ENCODE data around the gene MAP2.

Gene MAP2

DNA sequence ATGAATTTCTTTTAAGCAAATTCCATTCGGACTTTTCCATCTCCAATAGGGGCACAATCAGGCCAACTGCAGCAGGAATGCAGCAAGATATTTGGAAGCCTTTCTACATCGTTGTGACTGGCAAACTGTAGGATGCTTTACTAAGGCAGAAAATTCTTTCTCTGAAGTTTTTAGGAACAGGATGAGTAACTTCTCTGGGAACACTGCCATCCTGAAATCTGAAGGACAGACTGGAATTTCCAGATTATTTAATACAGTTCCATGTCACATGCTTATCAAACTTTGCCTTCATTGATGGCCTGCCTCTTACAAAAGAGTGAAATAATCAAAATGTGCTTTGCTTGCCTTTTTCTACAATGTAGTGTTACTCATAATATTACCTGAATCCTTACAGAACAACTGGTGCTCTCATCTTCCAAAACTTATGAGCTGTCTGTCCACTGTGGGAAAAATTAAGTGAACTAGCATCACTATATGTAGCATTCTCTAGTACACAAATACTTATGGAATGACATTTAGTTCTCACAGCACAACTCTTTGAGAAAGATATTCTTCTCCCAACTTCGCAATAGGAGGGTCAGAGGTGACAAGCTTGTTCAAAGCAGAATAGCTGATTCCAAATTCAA lies 32.0 kb upstream of the MAP2 start:
- Histone ChIP-seq H3K4me3 (ENCODE audit: low read depth, low read length) (no peak overlapping the region), H3K36me3 (no peaks in the 10 kb centered on the region), H3K27me3 (ENCODE audit: insufficient read depth, low read depth, severe bottlenecking) (no peaks in the 10 kb centered on the region), H3K27ac (no peak overlapping the region), H3K9me3 (ENCODE audit: severe bottlenecking) (no peaks in the 10 kb centered on the region)
- DNase-seq, result no peak
- TF ChIP-seq, protein P1, sequence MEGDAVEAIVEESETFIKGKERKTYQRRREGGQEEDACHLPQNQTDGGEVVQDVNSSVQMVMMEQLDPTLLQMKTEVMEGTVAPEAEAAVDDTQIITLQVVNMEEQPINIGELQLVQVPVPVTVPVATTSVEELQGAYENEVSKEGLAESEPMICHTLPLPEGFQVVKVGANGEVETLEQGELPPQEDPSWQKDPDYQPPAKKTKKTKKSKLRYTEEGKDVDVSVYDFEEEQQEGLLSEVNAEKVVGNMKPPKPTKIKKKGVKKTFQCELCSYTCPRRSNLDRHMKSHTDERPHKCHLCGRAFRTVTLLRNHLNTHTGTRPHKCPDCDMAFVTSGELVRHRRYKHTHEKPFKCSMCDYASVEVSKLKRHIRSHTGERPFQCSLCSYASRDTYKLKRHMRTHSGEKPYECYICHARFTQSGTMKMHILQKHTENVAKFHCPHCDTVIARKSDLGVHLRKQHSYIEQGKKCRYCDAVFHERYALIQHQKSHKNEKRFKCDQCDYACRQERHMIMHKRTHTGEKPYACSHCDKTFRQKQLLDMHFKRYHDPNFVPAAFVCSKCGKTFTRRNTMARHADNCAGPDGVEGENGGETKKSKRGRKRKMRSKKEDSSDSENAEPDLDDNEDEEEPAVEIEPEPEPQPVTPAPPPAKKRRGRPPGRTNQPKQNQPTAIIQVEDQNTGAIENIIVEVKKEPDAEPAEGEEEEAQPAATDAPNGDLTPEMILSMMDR (IDR thresholded peaks at IDR 0.05; ENCODE audit: low read depth, low read length), result no peak

- H3K9me3 ChIP-seq (ENCODE audit: severe bottlenecking), result no peaks in the 10 kb centered on the region
- H3K4me3 ChIP-seq (ENCODE audit: low read depth, low read length), result no peak overlapping the region
- no peaks in the 10 kb centered on the region for H3K27me3 ChIP-seq (ENCODE audit: insufficient read depth, low read depth, severe bottlenecking)
- no peak overlapping the region for H3K27ac ChIP-seq
- no peak for DNase-seq
- TF ChIP-seq, protein P1 (IDR thresholded peaks at IDR 0.05; ENCODE audit: low read depth, low read length), result no peak
- H3K36me3 ChIP-seq, result no peaks in the 10 kb centered on the region
These were observed 28.6 kb upstream of the MAP2 start for GRCh38 chr2:209395229-209395628.

- no peaks in the 10 kb centered on the region for H3K27me3 ChIP-seq (ENCODE audit: insufficient read depth, low read depth, severe bottlenecking)
- H3K27ac ChIP-seq, result no peak overlapping the region
- no peaks in the 10 kb centered on the region for H3K36me3 ChIP-seq
- H3K9me3 ChIP-seq (ENCODE audit: severe bottlenecking), result no peaks in the 10 kb centered on the region
- no peak for DNase-seq
- no peak overlapping the region for H3K4me3 ChIP-seq (ENCODE audit: low read depth, low read length)
- TF ChIP-seq, protein P1 (IDR thresholded peaks at IDR 0.05; ENCODE audit: low read depth, low read length), result no peak
These were observed 28.2 kb upstream of the MAP2 start for GRCh38 chr2:209395652-209396051.

DNA sequence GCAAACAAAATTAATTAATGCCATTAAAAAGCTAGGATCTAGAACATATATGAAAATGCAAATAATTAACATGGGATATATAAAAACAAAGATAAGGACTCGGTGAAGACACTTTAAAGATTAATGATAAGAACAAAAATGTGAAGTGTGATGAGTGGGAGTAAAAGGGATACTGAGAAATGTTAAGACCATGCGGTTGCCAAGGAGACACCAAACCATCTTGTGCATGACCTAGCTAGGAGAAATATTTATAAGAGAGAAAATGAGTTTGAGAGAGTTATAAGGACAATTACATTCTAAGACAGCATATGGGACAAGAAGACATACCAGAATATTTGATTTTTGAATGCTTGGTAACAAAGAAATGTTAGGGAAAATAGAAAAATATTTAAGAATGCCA lies 25.4 kb upstream of the MAP2 start:
- H3K27me3 ChIP-seq (ENCODE audit: insufficient read depth, low read depth, severe bottlenecking), result no peaks in the 10 kb centered on the region
- H3K36me3 ChIP-seq, result no peaks in the 10 kb centered on the region
- no peak for DNase-seq
- TF ChIP-seq, protein P1 (IDR thresholded peaks at IDR 0.05; ENCODE audit: low read depth, low read length), result no peak
- H3K27ac ChIP-seq, result no peak overlapping the region
- H3K4me3 ChIP-seq (ENCODE audit: low read depth, low read length), result no peak overlapping the region
- no peaks in the 10 kb centered on the region for H3K9me3 ChIP-seq (ENCODE audit: severe bottlenecking)

DNA sequence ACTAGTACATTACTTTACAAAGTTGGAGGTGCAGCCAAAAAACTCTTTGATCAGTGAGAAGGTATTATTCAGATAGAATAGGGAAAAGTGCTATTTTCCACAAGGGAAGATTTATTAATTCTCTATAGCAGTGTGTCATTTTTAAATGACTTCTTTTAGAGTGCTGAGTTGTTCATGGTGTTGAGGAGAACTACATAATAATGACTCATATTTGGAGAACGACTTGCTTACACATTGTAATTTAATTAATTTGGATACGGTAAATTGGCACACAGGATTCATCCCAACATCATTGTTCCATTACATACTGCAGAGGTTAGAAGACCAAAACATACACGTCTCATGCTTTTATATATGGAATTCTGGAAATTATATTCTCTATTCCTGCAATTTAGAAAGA lies 22.1 kb upstream of the MAP2 start:
- Histone ChIP-seq H3K36me3 (no peaks in the 10 kb centered on the region), H3K27ac (no peak overlapping the region), H3K27me3 (ENCODE audit: insufficient read depth, low read depth, severe bottlenecking) (no peaks in the 10 kb centered on the region), H3K9me3 (ENCODE audit: severe bottlenecking) (no peaks in the 10 kb centered on the region), H3K4me3 (ENCODE audit: low read depth, low read length) (no peak overlapping the region)
- DNase-seq, result no peak
- TF ChIP-seq, protein P1 (IDR thresholded peaks at IDR 0.05; ENCODE audit: low read depth, low read length), result no peak

GRCh38 chr2:209411296-209411695 lies 12.6 kb upstream of the MAP2 start:
- Histone ChIP-seq H3K27ac (no peak overlapping the region), H3K36me3 (no peaks in the 10 kb centered on the region), H3K9me3 (ENCODE audit: severe bottlenecking) (no peaks in the 10 kb centered on the region), H3K4me3 (ENCODE audit: low read depth, low read length) (no peak overlapping the region), H3K27me3 (ENCODE audit: insufficient read depth, low read depth, severe bottlenecking) (no peaks in the 10 kb centered on the region)
- DNase-seq, result no peak
- TF ChIP-seq, protein P1 (IDR thresholded peaks at IDR 0.05; ENCODE audit: low read depth, low read length), result no peak
